Activated CD4-positive, alpha-beta T cell treated with anti-CD3 and anti-CD28 coated beads for 36 hours (primary cell): ENCODE measurements around the gene TBC1D32. TPM values are rescaled to one million over a fixed set of nuclear protein-coding genes. Genes with fewer than 3 reads are reported as not detected.
"Not testable (repeated sequence)": the region's sequence is repeated elsewhere in the genome, so short reads cannot be mapped to it uniquely, and the experiment has no call there.

ENCODE experiments used
- ATAC-seq: fragments of 200-7000 bp; cut with Tn5 transposase; one replicate; pipeline ENCODE4 v1.10.0; 2021; ENCODE audit warnings: mild to moderate bottlenecking, moderate library complexity
- CTCF ChIA-PET: fragments of 350-600 bp; sonication (Branson Sonifier 250); formaldehyde crosslinking; loops from one replicate; lab custom pipeline; 2021; ENCODE audit warnings: antibody characterized with exemption; lab: Charles Lee
- POLR2A ChIA-PET: fragments of 350-600 bp; sonication (Branson Sonifier 250); formaldehyde crosslinking; loops from one replicate; lab custom pipeline; 2021; ENCODE audit warnings: antibody characterized with exemption, inconsistent platforms; lab: Charles Lee
- DNase-seq: peaks from one replicate; pipeline ENCODE4 v3.0.0-alpha.2; 2020
- H3K27ac Mint-ChIP-seq: one replicate; pipeline ENCODE4 v1.8.0; 2021; ENCODE audit warnings: mixed read lengths
- H3K27me3 Mint-ChIP-seq: one replicate; pipeline ENCODE4 v1.8.0; 2021; ENCODE audit warnings: mixed read lengths
- H3K36me3 Mint-ChIP-seq: one replicate; pipeline ENCODE4 v1.8.0; 2021; ENCODE audit warnings: low read depth, mixed read lengths
- H3K4me1 Mint-ChIP-seq: one replicate; pipeline ENCODE4 v1.8.0; 2021; ENCODE audit warnings: mixed read lengths
- H3K4me3 Mint-ChIP-seq: one replicate; pipeline ENCODE4 v1.8.0; 2021; ENCODE audit warnings: mild to moderate bottlenecking, moderate library complexity, mixed read lengths
- H3K9me3 Mint-ChIP-seq: one replicate; pipeline ENCODE4 v1.8.0; 2021; ENCODE audit warnings: low read depth, mixed read lengths
- intact Hi-C, 2 experiments: fragments of 100-400 bp; cut with DNase I in 1 of 2; cut with micrococcal nuclease in 1 of 2; formaldehyde crosslinking; loops; one replicate each; pipeline versions ENCODE4 v1.14.2 to v1.15.1; 2022 to 2024; cut with DNase I, micrococcal nuclease
- total RNA-seq, 2 experiments: library from RNA; stranded (reverse); gene quantifications; one replicate each; pipeline ENCODE4 v1.2.3, GENCODE V29; 2021

TBC1D32 gene
- total RNA-seq, 2 experiments from 2014 or later: 9.2 to 9.9 TPM

DNA sequence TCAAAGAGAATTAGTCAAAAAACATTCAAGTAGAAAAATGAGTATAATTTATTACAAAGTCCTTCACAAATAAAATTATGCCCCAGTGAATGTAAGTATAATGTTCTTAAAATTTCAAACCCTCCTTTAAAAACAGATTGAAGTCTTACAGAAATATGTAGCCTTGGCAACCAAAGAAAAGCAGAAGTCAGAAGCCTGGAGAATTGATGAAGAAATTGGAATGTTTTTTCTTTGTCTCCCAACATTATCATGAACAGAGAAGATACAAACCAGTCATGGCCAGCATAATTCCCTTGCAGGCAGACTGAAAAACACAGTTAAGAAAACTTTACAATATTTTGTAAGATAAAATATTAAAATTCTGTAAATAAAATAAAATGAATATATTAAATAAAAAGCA, 221.9 kb downstream of the TBC1D32 start:
- H3K9me3 Mint-ChIP-seq: no peaks in the 10 kb centered on the region
- DNase-seq (no peak), ATAC-seq (no peak)
- no peak overlapping the region for H3K27ac Mint-ChIP-seq
- peaks cover 3% of the 10 kb centered on the region for H3K4me1 Mint-ChIP-seq
- H3K4me3 Mint-ChIP-seq: no peak overlapping the region
- peaks cover 2% of the 10 kb centered on the region for H3K36me3 Mint-ChIP-seq
- intact Hi-C loops: no loop called here
- ChIA-PET CTCF (no interaction called here), POLR2A (no interaction called here)
- no peaks in the 10 kb centered on the region for H3K27me3 Mint-ChIP-seq

GRCh38 chr6:121110733-121111132, 223.5 kb downstream of the TBC1D32 start:
- intact Hi-C loops: no loop called here
- ChIA-PET POLR2A (no interaction called here), CTCF (interaction anchor here (0.6 kb wide), 1 partner anchor 901 kb away, joined by 3 read pairs; no protein-coding TSS in a partner anchor)
- ATAC-seq: no peak
- H3K36me3 Mint-ChIP-seq: peaks cover 2% of the 10 kb centered on the region
- no peak overlapping the region for H3K27ac Mint-ChIP-seq
- H3K4me3 Mint-ChIP-seq: no peak overlapping the region
- no peaks in the 10 kb centered on the region for H3K27me3 Mint-ChIP-seq
- DNase-seq: no peak
- H3K4me1 Mint-ChIP-seq: no peaks in the 10 kb centered on the region
- no peaks in the 10 kb centered on the region for H3K9me3 Mint-ChIP-seq

DNA sequence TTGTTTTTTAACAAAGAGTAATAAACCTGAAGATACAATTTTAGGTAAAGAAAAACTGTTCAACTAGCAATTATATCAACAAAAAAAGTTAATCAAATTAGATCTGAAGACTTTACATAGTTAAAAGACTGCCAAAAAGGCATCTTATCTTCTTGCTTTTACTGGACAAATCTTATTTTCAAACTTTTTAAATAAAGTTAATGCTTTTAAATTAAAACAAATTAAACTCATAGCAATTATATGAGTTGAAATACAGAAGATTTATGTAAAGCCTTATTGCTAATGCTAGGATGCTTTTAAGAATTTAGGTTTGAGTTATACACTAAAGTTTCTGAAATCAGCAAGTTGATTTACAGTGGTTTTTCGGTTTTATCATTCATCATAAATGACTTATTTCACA, 227.3 kb downstream of the TBC1D32 start:
- DNase-seq: no peak
- CTCF ChIA-PET: no interaction called here
- Mint-ChIP-seq H3K27me3 (no peaks in the 10 kb centered on the region), H3K9me3 (peaks cover 7% of the 10 kb centered on the region), H3K27ac (no peak overlapping the region), H3K4me3 (no peak overlapping the region), H3K4me1 (no peaks in the 10 kb centered on the region), H3K36me3 (peaks cover 12% of the 10 kb centered on the region)
- no peak for ATAC-seq
- intact Hi-C loops: no loop called here
- POLR2A ChIA-PET: no interaction called here

- no peaks in the 10 kb centered on the region for H3K4me1 Mint-ChIP-seq
- H3K27me3 Mint-ChIP-seq: no peaks in the 10 kb centered on the region
- intact Hi-C loops: no loop called here
- ChIA-PET POLR2A (no interaction called here), CTCF (no interaction called here)
- H3K9me3 Mint-ChIP-seq: peaks cover 7% of the 10 kb centered on the region
- DNase-seq (no peak), ATAC-seq (no peak)
- H3K27ac Mint-ChIP-seq: no peak overlapping the region
- no peak overlapping the region for H3K4me3 Mint-ChIP-seq
- H3K36me3 Mint-ChIP-seq: peaks cover 26% of the 10 kb centered on the region
Measured at GRCh38 chr6:121105461-121105860, 228.8 kb downstream of the TBC1D32 start.

GRCh38 chr6:121093928-121094327, 240.4 kb downstream of the TBC1D32 start:
- intact Hi-C loops: no loop called here
- H3K27ac Mint-ChIP-seq: no peak overlapping the region
- no peak overlapping the region for H3K4me3 Mint-ChIP-seq
- ChIA-PET CTCF (interaction anchor here (1.2 kb wide), 1 partner anchor 14 kb away, joined by 3 read pairs; no protein-coding TSS in a partner anchor), POLR2A (no interaction called here)
- no peak for ATAC-seq
- DNase-seq: no peak
- H3K27me3 Mint-ChIP-seq: no peaks in the 10 kb centered on the region
- H3K4me1 Mint-ChIP-seq: no peaks in the 10 kb centered on the region
- peaks cover 6% of the 10 kb centered on the region for H3K36me3 Mint-ChIP-seq
- no peaks in the 10 kb centered on the region for H3K9me3 Mint-ChIP-seq

DNA sequence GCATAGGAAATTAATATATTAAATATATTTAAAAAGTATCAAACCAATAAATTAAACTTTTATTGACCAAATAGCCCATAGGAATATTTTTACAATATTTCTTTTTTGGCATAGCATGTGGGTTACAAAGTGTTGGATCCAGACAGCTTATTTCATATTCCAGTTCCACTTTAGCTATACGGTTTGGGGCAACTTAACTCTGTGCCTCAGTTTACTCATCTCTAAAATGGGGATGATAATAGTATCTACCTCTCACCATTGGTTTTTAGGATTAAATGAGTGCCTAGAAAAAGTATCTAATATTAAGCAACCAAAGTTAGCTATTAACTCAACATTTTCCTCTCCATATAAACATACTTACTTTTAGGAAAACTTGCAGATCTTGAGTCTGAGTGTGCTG, 243.8 kb downstream of the TBC1D32 start:
- H3K4me3 Mint-ChIP-seq: no peak overlapping the region
- intact Hi-C loops: no loop called here
- DNase-seq (no peak), ATAC-seq (no peak)
- H3K4me1 Mint-ChIP-seq: no peaks in the 10 kb centered on the region
- POLR2A ChIA-PET: no interaction called here
- no peaks in the 10 kb centered on the region for H3K27me3 Mint-ChIP-seq
- H3K9me3 Mint-ChIP-seq: no peaks in the 10 kb centered on the region
- CTCF ChIA-PET: no interaction called here
- H3K36me3 Mint-ChIP-seq: no peaks in the 10 kb centered on the region
- no peak overlapping the region for H3K27ac Mint-ChIP-seq

DNA sequence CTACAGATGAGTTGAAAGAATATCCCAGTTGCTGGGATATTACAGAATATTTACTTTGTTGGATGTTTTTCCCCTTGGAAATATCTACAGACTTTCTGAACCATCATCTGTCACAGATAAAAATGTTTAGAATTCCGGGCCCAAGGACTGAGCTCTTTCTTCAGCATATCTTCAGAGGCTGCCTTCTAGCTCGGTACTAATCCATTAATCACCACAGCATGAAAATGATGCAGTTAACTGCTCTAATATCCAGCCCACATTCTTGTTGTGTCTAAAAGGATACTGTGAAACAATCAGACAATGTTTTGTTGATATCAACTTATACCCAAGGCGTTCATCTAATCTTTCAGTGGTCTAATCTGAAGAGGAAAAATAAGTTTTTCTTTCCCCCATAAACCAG, 247.4 kb downstream of the TBC1D32 start:
- H3K4me1 Mint-ChIP-seq: no peaks in the 10 kb centered on the region
- no peaks in the 10 kb centered on the region for H3K27me3 Mint-ChIP-seq
- no peak overlapping the region for H3K4me3 Mint-ChIP-seq
- H3K27ac Mint-ChIP-seq: no peak overlapping the region
- H3K9me3 Mint-ChIP-seq: no peaks in the 10 kb centered on the region
- POLR2A ChIA-PET: no interaction called here
- intact Hi-C loops: no loop called here
- DNase-seq (no peak), ATAC-seq (no peak)
- CTCF ChIA-PET: interaction anchor here (1.0 kb wide), 1 partner anchor 10 kb away, joined by 3 read pairs; no protein-coding TSS in a partner anchor
- no peaks in the 10 kb centered on the region for H3K36me3 Mint-ChIP-seq

DNA sequence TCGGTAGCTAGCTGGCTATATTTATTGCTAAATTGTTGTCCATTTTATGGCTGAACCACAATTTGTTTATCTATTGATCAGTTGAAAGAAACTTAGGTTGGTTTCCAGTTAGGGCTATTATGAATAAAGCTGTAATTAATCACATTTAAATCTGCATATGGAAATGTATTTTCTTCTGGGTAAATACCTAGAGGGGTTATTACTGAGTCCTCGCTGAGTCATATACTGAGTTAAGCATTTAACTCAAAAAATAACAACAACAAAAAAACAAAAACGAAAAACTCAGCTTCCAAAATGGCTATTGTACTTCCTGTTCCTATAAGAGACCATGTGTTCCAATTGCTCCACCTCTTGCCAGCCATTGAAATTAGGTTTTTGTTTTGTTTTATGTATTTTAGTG, 258.2 kb downstream of the TBC1D32 start:
- POLR2A ChIA-PET: no interaction called here
- Mint-ChIP-seq H3K27ac (no peak overlapping the region), H3K36me3 (peaks cover 3% of the 10 kb centered on the region), H3K27me3 (no peaks in the 10 kb centered on the region), H3K9me3 (peaks cover 2% of the 10 kb centered on the region), H3K4me1 (no peaks in the 10 kb centered on the region), H3K4me3 (no peak overlapping the region)
- no peak for ATAC-seq
- intact Hi-C loops: no loop called here
- CTCF ChIA-PET: no interaction called here
- DNase-seq: no peak

DNA sequence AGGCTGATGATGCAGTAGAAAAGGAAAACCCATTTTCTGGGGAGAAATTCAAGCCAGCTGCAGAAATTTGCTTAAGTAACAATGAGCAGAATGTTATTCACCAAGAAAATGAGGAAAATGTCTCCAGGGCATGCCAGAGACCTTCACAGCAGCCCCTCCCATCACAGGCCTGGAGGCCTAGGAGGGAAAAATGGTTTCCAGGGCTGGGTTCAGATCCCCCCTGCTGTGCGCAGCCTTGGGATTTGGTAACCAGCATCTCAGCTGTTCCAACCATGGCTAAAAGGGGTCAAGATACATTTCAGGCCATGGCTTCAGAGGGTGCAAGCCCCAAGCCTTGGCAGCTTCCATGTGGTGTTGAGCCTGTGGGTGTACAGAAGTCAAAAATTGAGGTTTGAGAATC, 265.5 kb downstream of the TBC1D32 start:
- peaks cover 16% of the 10 kb centered on the region for H3K36me3 Mint-ChIP-seq
- ATAC-seq, POLR2A ChIA-PET, CTCF ChIA-PET, H3K4me1 Mint-ChIP-seq, intact Hi-C loops, H3K27me3 Mint-ChIP-seq, H3K27ac Mint-ChIP-seq, H3K4me3 Mint-ChIP-seq, DNase-seq: not testable (repeated sequence)
- peaks cover 20% of the 10 kb centered on the region for H3K9me3 Mint-ChIP-seq

DNA sequence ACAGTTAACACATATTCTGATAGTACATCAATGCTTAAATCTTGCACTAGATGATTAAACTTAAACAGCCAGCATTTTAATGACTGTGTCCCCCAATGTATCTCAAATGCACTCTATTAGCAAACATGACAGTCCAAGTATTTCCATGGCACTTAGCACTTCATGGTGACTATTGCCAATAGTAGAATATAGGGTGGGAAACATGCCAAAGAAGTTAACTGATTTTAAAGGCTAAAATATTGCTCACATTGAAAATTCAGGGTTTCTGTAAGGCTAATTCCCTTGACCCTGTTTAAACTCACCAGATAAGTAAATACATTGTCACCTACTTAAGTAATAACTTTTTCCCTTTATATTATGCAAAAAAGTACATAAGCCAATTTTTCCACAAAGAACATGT, 266.9 kb downstream of the TBC1D32 start:
- H3K4me1 Mint-ChIP-seq: no peaks in the 10 kb centered on the region
- H3K27ac Mint-ChIP-seq: no peak overlapping the region
- H3K9me3 Mint-ChIP-seq: peaks cover 29% of the 10 kb centered on the region
- intact Hi-C loops: no loop called here
- DNase-seq (no peak), ATAC-seq (no peak)
- POLR2A ChIA-PET: no interaction called here
- peaks cover 16% of the 10 kb centered on the region for H3K36me3 Mint-ChIP-seq
- CTCF ChIA-PET: no interaction called here
- H3K4me3 Mint-ChIP-seq: no peak overlapping the region
- peaks cover 2% of the 10 kb centered on the region for H3K27me3 Mint-ChIP-seq

- no peak for ATAC-seq
- Mint-ChIP-seq H3K27me3 (peaks cover 2% of the 10 kb centered on the region), H3K36me3 (peaks cover 9% of the 10 kb centered on the region), H3K27ac (no peak overlapping the region), H3K4me1 (no peaks in the 10 kb centered on the region), H3K9me3 (peaks cover 24% of the 10 kb centered on the region), H3K4me3 (no peak overlapping the region)
- DNase-seq: no peak
- ChIA-PET CTCF (no interaction called here), POLR2A (no interaction called here)
- intact Hi-C loops: no loop called here
Measured at GRCh38 chr6:121064345-121064744, 269.9 kb downstream of the TBC1D32 start.

- DNase-seq (no peak), ATAC-seq (peak; percentile 47)
- Mint-ChIP-seq H3K4me3 (no peak overlapping the region), H3K36me3 (no peaks in the 10 kb centered on the region), H3K9me3 (no peaks in the 10 kb centered on the region), H3K4me1 (no peaks in the 10 kb centered on the region), H3K27me3 (no peaks in the 10 kb centered on the region), H3K27ac (no peak overlapping the region)
- ChIA-PET POLR2A (no interaction called here), CTCF (interaction anchor here (0.8 to 1.7 kb wide), 7 partner anchors 11 to 1475 kb away, joined by 3 to 8 read pairs (median 4); no protein-coding TSS in a partner anchor)
- intact Hi-C loops: loop anchor here (1.0 to 10.0 kb wide), 8 partner anchors 251 to 1469 kb away; no protein-coding TSS in a partner anchor
Measured at GRCh38 chr6:121055572-121056163, 278.6 kb downstream of the TBC1D32 start.
